Measurements from ENCODE around the gene PRXL2B.

PRXL2B gene

GRCh38 chr1:2598329-2598931 is 11.9 kb downstream of the PRXL2B start:
- DNase-seq (ENCODE audit: low spot score), result no peak

- DNase-seq (ENCODE audit: low spot score), result no peak
Observed at GRCh38 chr1:2601721-2602303, 15.2 kb downstream of the PRXL2B start.

DNA sequence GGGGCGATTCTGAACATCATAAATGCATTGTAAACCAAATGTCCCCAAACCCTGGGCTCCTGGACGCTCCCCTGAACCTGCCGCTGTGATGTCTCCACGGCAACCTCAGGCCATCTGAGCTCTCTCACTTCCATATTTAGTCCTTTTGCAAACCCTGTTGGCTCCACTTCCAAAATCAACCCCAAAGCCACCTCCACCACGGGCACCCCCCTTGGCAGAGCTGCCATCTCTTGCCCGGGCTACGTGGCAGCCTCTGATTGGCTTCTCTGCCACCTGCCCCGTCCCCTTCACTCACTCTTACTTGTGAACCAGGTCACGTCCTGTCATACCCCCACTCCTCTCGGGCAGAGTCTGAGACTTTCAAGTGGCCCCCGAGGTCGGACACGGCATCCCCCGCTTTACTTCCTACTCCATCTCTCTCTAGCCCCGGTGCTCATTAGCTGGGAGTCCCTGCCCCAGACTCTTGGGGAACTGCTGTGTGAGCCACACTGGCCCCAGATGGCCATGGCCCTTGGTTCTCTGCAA is 15.8 kb downstream of the PRXL2B start:
- DNase-seq (ENCODE audit: low spot score), result no peak

DNA sequence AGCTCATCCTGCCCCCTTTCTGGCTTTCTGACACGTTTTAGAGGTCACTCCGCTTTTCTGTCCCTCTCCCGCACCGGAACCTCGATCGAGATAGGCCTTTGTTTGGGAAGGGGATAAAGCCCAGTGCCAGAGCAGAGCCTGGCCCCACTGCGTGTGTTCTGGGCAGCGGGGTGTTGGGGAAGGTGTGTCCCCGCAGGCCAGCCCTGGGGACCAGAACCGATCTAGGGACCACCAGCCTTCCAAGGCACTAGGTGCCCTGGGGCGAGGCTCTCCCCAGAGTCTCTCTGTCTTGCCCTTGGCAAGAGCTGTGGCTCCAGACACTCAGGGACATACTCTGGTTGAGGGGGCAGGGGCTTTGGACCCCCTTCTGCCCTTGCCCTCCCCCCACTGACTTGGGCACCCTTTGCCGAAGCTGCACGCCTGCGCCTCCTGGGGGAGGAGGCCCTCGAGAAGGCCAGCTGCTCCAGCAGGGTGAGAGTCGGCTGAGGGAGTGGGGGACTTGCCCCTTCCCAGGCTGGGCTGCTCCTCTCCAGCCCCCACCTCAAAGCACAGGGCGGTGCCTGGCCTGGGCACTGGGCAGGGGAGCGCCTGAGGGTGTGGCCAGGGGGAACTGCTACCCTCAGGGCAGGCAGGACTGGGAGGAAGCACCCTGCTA is 16.4 kb downstream of the PRXL2B start:
- DNase-seq (ENCODE audit: low spot score), result no peak

- DNase-seq (ENCODE audit: low spot score), result no peak
Observed at GRCh38 chr1:2603521-2604155, 17.1 kb downstream of the PRXL2B start.

GRCh38 chr1:2604156-2604843 is 17.7 kb downstream of the PRXL2B start:
- no peak for DNase-seq (ENCODE audit: low spot score)

DNA sequence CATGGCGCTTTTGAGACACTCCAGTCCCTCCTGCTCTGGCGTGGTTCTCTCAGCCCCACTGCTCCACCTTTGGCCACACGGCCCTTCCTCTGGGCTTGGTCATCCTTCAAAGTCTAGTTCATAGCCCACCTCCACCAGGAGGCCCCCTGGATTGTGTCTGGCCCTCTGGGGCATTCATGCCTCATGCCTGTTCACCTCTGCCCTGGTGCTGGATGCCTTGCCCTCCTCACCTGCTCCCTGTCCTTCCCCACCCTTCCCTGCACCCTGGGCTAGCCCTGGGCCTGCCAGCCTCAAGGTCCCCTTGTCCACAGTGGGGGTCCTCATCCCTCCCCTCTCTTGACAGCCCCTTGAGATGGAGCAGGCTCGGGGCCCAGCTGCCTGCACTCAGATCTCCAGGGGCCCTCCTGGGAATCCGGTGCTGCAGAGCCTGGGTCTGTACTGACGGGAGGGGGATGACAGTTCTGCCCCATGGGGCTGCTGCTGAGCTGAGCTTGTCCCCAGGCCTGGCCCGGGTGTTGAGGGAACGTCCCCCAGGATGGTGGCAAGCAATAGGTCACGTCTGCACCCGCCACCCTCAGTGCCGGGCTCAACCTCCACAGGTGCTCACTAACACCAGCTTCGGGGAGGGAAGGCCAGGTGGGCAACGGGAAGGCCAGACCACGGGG is 18.4 kb downstream of the PRXL2B start:
- DNase-seq (ENCODE audit: low spot score), result no peak

- no peak for DNase-seq (ENCODE audit: low spot score)
Observed at GRCh38 chr1:2605509-2606395, 19.2 kb downstream of the PRXL2B start.

DNA sequence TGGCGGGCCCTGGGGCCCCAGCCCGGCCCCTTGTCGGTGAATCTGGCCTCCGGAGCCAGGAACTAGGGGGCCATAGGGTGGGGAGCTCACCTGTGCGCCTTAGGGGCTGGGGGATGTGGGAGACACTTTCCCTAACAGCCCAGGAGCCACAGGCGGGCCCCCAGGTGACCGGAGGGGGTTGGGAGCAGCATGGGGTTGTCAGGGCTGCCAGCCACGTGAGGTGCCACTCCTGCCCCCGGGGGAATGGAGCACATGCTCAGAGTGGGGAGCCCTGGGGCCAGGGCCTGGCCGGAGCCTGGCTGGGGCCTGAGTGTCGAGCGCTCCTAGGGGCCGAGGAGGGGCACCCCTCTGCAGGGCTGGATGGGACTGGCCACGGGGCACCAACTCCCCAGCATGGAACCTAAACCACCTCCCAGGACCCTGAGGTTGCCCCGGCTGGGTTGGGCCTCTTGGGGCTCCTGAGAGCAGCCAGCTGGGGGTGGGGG is 19.9 kb downstream of the PRXL2B start:
- no peak for DNase-seq (ENCODE audit: low spot score)

DNA sequence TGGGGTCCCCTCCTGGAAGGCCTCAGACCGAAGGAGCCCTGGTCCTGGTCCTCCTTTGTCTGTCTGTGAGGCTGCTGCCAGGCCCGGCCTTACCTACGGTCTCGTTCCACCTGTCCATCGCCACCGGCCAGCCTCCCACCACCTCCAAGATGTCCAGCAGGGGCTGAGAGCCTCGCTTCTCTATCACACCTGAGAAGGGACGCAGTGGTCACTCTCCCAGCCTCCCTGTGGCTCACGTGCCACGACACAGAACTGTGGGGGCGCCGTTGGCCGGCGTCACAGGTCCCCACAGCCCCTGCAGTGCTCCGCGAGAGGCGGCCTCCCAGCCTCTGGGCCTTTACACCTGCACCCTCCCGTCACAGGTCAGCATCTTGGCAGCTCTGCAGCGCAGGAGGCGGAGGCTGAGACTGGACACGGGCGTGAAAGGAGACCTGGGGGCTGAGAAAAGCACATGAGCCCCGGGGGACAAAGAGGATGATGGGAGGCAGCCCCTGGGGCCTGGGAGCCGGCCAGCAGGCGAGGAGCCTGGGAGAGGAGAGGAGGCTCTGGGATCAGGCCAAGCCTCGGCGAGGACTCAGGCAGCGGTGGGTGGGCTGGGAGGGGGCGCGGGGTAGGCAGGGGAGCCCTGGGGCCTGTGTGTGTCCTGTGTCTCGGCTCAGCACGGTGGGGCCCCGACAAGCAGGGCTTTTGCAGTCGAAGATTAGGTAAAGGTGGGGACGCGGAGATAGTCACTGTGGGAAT is 20.5 kb downstream of the PRXL2B start:
- DNase-seq (ENCODE audit: low spot score), result no peak

- DNase-seq (ENCODE audit: low spot score), result no peak
Observed at GRCh38 chr1:2607641-2608091, 21.1 kb downstream of the PRXL2B start.

DNA sequence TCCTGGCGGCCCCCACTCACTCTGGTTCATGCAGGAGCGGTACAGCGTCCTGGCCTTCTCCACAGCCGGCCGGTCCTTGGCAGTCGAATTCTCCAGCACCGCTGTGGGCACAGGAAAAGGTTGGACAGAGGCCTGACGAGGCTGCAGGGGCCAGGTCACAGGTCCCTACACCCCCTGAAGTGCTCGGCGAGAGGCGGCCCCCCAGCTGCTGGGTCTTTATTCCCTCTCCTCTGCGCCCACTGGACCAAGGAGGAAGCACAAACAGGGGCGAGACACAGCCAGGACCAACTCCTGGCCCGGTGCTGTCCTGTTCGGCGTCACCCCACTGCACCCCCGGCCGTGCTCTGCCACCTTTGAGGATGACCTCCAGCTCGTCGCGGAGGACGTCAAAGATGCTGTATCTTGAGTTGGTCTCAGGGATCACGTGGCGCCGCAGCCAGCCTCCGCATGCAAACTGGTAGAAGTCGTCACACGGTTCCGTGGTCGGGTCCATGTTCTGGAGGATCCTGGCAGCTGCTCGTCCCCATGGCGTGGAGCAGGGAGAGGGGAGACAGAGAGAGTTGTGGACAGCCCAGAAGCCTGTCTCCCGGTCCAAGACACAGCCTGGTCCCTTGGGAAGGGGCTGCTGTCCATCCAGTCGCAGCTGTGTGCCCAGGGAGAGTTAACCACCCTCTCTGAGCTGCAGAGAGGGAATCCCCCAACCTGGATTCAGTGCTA is 22.9 kb downstream of the PRXL2B start:
- DNase-seq (ENCODE audit: low spot score), result no peak

DNA sequence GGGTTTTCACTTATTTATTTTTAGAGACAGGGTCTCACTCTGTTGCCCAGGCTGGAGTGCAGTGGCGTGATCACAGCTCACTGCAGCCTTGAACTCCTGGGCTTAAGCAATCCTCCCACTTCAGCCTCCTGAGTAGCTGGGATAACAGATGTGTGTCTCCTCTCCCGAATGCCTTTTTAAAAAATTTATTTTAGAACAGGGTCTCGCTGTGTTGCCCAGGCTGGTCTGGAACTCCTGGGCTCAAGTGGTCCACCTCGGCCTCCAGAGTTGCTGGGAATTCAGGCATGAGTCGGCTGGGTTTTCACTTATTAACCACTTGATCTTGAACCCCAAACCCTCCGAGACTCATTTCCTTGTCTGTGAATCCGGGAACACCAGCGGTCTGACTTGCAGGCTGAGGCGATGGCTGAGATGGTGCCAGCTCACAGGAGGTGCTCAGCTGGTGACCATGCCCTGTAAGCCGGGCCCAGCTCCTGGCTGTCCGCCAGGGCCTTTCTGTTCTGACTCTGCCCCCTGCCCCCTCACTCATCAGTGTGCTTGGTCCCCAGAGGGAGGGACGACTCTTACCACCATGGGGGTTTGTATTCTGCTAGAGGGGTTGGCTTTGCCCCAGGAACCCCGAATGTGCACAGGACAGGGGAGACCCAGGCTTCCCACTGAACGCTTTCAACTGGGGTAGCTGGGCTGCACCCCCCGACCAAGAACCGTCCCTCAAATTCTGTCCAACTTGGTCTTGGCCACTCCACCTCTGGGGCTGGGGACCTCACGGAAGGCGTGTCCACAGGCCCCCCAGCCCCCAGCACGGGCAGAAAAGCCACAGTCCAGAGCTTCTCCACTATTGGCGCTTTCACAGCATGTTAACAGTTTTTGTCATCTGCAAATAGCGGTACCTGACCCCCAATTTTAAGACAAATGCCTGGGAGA is 23.7 kb downstream of the PRXL2B start:
- no peak for DNase-seq (ENCODE audit: low spot score)

GRCh38 chr1:2611031-2611501 is 24.5 kb downstream of the PRXL2B start:
- no peak for DNase-seq (ENCODE audit: low spot score)

DNA sequence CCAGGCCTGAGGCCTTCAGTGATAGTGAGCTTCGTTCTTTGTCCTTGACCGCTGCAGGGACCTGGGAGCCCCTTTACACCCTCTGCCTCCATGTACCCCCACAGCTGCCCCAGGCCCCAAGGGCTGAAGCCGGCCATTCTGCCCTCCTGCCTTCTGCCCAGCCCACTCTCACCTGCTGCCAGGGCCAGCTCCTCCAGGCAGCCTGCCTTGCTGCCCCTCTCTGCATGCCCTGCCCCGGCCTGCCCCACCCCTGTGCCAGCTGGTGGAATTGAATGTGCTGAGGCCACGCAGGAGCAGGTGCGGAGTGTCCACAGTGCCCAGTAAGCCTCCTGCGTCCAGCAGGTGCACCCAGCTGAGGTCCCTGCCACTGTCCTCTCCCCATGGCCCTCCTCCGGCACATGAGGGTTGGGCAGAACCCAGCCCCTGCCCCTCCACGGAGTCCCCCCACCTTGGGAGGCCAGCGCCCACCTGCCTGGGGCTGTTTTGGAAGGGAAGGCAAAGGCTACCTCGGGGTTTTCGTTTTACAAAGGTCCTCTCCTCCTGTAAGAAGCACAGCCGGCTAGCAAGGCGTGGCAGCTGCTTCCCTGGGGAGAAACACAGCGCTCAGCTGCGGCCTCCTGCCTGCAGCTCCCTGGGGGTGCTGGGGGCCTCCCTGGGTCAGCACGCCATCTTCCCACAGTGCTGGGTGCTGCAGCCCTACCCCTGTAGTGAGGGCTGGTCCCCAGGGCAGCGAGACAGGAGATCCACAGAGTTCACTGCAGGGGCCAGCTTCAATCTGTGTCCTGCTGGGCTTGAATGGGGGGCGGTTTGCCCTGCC is 25.3 kb downstream of the PRXL2B start:
- no peak for DNase-seq (ENCODE audit: low spot score)

- DNase-seq (ENCODE audit: low spot score), result no peak
Observed at GRCh38 chr1:2612591-2613365, 26.2 kb downstream of the PRXL2B start.

Data from CD4-positive, alpha-beta T cell treated with Interleukin-15 for 4 hours (primary cell).